ENCODE data around the gene EYA2.

The EYA2 gene

GRCh38 chr20:47007826-47008655 is 113.4 kb downstream of the EYA2 start:
- no peak for DNase-seq (ENCODE audit: low spot score)

DNA sequence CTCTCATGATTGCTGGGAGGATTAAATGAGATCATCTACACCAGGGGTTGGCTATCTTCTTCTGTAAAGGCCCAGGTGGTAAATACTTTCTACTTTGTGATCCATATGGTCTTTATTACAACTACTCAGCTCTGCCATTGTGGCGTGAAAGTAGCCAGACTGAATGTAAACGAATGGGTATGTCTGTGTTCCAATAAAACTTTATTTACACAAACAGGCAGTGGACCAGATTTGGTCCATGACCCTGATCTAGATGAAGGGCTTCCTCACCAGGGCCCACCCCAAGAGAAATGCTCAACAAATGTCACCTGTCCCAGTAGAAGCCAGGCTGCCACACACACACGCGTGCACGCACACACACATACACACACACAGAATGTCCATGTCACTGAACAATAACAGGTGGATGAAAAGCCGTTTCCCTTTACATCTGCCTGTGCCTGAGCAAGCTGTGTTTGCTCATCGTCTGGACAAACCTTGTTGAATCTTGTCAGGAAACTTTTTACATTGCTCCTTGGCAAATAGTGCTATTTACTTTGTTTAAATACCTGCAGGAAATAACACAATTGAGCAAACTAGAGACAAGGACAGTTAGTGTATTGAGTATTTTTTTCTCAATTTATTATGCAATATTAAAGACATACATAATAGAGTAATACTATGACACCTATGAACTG is 114.3 kb downstream of the EYA2 start:
- DNase-seq (ENCODE audit: low spot score), result no peak

GRCh38 chr20:47009784-47010183 is 115.1 kb downstream of the EYA2 start:
- no peak for DNase-seq (ENCODE audit: low spot score)

GRCh38 chr20:47011984-47012383 is 117.3 kb downstream of the EYA2 start:
- no peak for DNase-seq (ENCODE audit: low spot score)

DNA sequence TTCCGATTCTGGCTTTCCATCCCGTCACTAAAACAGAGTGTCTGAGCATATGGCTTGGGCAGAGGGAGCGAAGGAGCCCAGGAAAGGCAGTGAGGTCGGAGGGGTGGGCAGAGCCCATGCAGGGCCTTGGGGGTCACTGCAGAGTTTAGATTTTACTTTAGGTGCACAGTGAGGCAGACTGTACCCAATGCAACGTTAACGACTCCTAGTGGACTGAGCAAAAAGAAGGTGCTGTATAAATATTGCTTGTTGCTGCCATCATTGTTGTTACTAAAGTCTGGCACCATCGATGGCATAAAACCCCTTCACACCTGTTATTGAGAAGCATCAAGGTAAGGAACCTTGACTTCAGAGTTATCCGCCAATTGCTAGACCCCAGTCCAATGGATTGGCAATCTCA is 119.0 kb downstream of the EYA2 start:
- no peak for DNase-seq (ENCODE audit: low spot score)

DNA sequence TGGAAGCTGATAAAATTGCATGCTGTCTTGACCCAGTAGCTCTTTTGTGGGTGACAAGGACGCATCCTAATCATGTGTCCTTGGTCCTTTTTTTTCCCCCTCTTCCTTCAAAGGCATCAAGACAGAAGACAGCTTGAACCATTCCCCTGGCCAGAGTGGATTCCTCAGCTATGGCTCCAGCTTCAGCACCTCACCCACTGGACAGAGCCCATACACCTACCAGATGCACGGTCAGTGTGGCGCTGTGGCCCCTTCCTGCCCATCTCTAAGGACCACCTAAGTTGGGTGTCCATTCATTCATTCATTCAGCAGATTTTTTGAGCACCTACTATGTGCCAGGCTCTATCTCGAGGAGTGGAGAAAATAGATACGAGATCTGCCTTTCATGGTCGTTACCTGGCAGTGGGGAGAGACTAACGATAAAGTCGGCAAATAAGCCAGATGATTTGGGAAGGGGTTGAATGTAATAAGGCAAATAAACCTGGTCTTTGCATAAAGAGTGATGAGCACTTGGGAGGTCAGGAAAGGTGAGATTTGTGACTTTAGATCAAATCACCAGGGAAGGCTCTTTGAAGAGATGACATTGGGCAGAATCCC is 121.5 kb downstream of the EYA2 start:
- DNase-seq (ENCODE audit: low spot score), result no peak

DNA sequence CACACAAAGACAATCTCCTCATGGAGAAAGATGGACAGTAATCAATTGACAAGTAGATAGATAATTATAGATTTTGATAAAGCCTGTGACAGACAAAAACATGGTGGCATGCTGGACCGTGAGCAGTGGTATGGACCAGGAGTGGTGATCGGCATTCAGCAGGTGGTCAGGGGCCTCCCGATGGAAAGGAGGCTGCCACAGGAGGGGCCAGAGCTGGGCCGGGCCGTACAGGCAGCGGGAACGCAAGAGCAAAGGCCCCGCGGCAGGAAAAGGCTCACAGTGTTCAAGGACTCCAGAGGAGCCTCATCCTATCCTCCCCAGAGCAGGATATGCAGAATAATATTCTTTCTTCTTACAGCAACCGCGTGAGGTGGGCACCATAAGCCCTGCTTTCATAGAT is 123.7 kb downstream of the EYA2 start:
- no peak for DNase-seq (ENCODE audit: low spot score)

DNA sequence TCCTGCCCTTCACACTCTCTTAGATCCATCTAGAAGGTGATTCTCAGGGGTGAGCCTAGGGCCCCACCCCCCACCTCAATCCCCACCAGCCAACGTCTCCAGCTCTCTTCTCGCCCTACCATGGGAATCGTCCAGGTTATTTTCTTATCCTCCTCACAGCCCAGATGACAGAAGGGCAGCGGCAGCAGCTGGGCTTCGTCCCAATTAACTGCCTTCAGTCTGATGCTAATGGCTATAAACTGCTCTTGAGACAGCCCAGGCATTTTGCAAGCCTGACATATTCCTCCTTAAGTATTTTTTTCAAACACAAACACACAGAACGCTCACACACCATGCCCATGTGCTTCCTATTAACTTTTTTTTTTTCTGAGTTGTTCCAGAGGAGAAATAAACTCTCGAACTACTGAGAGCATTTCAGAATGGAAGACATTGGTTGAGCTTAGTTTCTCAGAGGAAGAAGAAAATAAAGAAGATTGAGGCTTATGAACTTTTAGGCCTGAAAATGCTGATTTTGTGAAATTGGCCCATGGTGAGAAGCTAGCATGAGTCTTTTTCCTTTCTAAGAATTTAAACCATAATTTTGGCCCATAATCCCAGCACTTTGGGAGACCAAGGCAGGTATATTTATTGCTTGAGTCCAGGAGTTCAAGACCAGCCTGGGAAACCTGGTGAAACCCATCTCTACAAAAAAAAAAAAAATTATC is 124.6 kb downstream of the EYA2 start:
- DNase-seq (ENCODE audit: low spot score), result no peak

DNA sequence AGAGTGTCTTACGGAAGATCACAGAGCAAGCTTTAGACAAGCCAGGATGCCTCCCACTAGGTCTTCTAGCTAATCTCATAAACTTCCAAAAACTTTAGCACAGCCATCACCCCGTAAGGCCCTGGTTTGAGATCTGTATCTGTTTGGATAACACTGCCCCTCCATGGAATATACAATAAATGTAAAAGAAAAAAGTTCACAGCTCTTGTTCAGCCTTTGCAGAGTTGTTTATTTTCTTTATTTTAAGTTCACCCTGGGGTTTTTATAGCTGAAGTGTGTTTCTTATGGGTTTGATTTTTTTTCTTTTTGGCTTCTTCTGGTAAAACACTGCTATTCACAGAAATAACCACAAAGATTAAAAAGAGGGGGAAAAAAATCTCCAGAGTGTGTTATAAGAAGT is 125.6 kb downstream of the EYA2 start:
- DNase-seq (ENCODE audit: low spot score), result no peak

DNA sequence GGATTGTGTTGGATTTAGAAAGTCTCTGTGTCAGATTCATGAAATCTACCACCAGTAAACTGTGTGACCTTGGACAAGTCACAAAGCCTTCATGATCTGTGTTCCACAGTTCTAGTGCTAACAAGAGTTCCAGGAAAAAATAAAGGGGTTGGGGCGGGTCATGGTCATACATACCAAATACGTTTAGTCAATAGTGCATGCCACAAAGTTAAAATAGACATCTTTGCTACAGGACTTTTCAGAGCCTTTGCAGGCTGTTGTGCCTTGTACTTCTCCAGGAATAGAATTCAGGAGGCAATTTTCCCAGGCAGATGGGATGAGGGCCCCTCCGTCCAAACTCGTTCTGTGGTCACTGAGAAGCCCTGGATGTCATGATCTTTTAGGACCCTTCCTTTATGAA is 127.2 kb downstream of the EYA2 start:
- DNase-seq (ENCODE audit: low spot score), result no peak

DNA sequence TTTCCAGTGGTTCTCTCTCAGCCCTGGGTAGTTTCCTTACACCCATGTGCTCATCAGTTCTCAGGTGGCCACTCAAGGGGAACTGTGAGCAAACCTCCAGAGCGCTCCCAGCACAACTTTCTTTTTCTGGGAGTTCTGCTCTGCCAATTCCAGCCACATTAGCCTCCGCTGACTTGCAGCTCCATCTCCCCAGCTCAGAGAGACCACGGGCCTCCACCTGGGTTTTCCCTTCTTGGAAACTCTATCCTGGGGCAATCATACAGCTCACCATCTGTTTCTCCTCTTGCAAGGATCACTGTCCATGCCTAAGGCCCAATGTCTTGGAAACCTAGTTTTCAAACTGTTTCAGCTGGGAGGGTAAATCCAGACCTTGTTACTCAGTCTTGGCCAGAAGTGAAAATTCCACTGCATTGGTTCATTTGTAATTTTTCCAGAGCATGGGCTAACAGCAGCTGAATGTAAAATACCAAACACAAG is 129.9 kb downstream of the EYA2 start:
- no peak for DNase-seq (ENCODE audit: low spot score)

DNA sequence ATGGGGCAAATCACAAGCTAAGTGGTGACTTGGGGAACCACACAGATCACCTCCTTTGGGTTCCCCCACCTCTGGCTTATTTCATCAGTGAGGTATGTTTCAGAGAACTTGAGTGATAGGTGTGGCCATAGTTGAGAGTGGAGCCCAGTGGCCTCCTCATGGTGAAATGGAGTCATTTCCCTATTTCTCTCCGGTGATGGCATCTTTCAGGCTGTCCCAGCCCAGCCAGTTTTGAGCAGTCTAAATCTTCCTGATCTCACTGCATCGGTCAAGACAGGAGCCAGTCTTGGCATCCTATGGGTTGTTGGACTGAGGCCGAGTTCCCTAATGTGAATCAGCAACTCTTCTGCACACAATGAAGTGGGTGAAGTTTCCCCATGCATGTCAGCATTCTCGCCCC is 132.4 kb downstream of the EYA2 start:
- DNase-seq (ENCODE audit: low spot score), result no peak

GRCh38 chr20:47027456-47027855 is 132.8 kb downstream of the EYA2 start:
- no peak for DNase-seq (ENCODE audit: low spot score)

DNA sequence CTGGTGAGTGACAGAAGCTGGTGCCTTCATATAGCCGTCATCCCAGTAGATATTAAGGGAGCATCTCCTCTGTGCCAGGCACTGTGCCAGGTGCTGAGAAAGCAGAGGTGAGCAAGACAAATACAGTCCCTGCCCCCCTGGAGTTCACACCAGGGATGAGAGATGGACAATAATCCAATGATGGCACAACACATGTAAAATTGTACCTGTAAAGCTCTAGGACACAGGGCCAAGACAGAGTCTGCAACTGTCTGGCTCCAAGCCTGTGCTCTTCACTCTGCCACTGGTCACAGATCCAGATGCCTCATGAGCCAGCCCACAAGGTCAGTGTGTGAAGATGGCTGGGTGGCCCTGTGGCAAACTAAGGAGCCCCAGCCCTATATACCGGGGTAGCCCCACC is 133.8 kb downstream of the EYA2 start:
- no peak for DNase-seq (ENCODE audit: low spot score)

- no peak for DNase-seq (ENCODE audit: low spot score)
These were observed 135.2 kb downstream of the EYA2 start for GRCh38 chr20:47029845-47030244.

DNA sequence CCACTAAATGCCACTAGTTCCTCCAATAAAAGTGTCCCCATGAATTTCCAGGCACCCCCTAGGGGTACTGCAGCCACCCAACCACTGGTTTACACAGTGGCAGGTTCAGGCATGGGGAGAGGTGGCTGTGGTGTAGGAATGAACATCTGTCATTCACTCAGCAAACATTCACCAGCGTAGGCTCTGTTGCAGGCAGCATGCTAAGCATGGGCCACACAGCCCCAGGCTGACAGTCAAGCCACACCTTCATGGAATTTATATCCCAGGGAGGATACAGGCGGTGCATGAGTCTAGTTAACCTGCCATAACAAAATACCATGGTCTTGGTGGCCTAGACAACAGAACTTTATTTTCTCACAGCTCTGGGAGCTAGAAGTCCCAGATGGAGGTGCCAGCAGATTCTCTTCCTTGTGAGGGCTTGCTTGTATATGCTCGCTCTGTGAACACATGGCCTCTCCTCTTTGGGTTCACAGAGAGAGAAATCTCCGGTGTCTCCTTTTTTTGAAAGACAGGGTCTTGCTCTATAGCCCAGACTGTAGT is 135.7 kb downstream of the EYA2 start:
- no peak for DNase-seq (ENCODE audit: low spot score)

DNA sequence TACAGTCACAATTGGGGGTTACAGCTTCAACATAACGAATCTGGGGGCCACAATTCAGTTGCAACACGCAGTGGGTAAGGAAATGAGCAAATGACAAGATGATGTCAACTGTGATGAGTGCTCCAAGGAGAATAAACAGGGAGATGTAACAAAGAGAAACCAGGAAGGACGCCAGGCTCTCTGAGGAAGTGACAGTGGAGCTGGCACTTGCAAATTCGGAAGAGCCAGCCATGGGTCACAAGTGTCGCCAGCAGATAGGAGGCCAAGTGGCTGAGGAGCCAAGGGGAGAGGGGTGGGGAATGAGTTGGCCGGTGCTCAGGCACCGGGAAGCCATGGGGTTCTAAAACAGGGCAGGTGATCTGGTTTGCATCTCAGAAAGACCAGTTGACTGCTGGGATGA is 136.4 kb downstream of the EYA2 start:
- DNase-seq (ENCODE audit: low spot score), result no peak

DNA sequence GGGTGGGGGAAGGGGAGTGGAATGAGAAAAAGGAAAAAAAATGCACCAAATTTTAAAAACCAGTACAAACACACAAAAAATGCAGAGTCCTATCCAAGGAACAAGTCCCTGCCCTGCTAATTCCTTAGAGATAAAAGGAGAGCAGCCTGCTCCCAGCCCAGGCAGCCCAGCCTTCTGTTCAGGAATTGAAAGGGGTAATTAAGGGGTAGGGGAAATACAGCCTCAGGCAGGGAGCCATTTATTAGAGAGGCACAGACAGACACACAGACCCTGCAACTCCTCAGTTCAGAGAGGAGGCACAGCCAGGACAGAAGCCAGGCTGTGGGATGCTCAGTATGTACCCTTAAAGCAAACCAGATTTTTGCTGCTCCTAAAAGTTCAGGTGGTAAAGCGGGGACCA is 137.2 kb downstream of the EYA2 start:
- DNase-seq (ENCODE audit: low spot score), result no peak

- no peak for DNase-seq (ENCODE audit: low spot score)
These were observed 138.4 kb downstream of the EYA2 start for GRCh38 chr20:47032933-47033578.

DNA sequence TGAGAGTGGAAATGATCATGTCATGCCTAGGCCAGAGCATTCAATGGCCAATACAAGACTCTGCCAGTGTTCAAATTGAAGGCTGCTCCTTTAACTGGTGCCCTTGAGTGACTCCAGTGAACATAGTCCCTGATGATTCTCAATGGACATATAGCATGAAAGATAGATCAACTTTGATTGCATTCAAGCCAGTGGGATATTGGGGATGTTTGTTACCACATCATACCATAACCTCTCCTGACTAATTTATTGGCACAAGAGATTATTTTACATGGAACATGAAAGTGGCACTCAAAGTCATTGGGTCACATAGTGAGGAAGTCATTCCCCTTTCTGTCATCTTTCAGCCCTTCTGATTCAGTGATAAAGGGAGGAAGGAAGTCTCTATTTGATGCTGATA is 139.0 kb downstream of the EYA2 start:
- DNase-seq (ENCODE audit: low spot score), result no peak

GRCh38 chr20:47035026-47035590 is 140.5 kb downstream of the EYA2 start:
- DNase-seq (ENCODE audit: low spot score), result no peak
